Stimulated activated naive CD8-positive, alpha-beta T cell treated with anti-CD3 and anti-CD28 coated beads, Interleukin-15, Interleukin-2, amounts not matched to agents 100 ng/mL and 50 ng/mL, for 24 hours (primary cell): ENCODE measurements around the gene CAB39L.

Source experiments
- H3K27ac Mint-ChIP-seq: one replicate; pipeline ENCODE4 v1.8.0; 2021; ENCODE audit warnings: mild to moderate bottlenecking, mixed read lengths
- H3K27me3 Mint-ChIP-seq: one replicate; pipeline ENCODE4 v1.8.0; 2021; ENCODE audit warnings: mixed read lengths
- H3K36me3 Mint-ChIP-seq: one replicate; pipeline ENCODE4 v1.8.0; 2021; ENCODE audit warnings: low read depth, mixed read lengths
- H3K4me1 Mint-ChIP-seq: one replicate; pipeline ENCODE4 v1.8.0; 2021; ENCODE audit warnings: low read depth, mixed read lengths
- H3K4me3 Mint-ChIP-seq: one replicate; pipeline ENCODE4 v1.8.0; 2021; ENCODE audit warnings: mild to moderate bottlenecking, mixed read lengths
- H3K9me3 Mint-ChIP-seq: one replicate; pipeline ENCODE4 v1.8.0; 2021; ENCODE audit warnings: mixed read lengths

CAB39L gene

GRCh38 chr13:49399801-49400472 lies 43.9 kb downstream of the CAB39L start:
- Mint-ChIP-seq H3K27ac (no peak overlapping the region), H3K36me3 (peaks cover 14% of the 10 kb centered on the region), H3K9me3 (peaks cover 15% of the 10 kb centered on the region), H3K27me3 (no peaks in the 10 kb centered on the region), H3K4me1 (no peaks in the 10 kb centered on the region), H3K4me3 (no peak overlapping the region)

- Mint-ChIP-seq H3K36me3 (no peaks in the 10 kb centered on the region), H3K27me3 (no peaks in the 10 kb centered on the region), H3K4me3 (no peak overlapping the region), H3K4me1 (no peaks in the 10 kb centered on the region), H3K9me3 (peaks cover 2% of the 10 kb centered on the region), H3K27ac (no peak overlapping the region)
Observed at GRCh38 chr13:49395878-49396380, 47.9 kb downstream of the CAB39L start.

GRCh38 chr13:49395451-49395865 lies 48.4 kb downstream of the CAB39L start:
- H3K36me3 Mint-ChIP-seq = no peaks in the 10 kb centered on the region
- no peaks in the 10 kb centered on the region for H3K4me1 Mint-ChIP-seq
- H3K27ac Mint-ChIP-seq = no peak overlapping the region
- no peak overlapping the region for H3K4me3 Mint-ChIP-seq
- H3K9me3 Mint-ChIP-seq = peaks cover 3% of the 10 kb centered on the region
- H3K27me3 Mint-ChIP-seq = no peaks in the 10 kb centered on the region

- H3K36me3 Mint-ChIP-seq = no peaks in the 10 kb centered on the region
- H3K4me1 Mint-ChIP-seq = no peaks in the 10 kb centered on the region
- H3K27ac Mint-ChIP-seq = no peak overlapping the region
- no peaks in the 10 kb centered on the region for H3K27me3 Mint-ChIP-seq
- H3K4me3 Mint-ChIP-seq = no peak overlapping the region
- peaks cover 3% of the 10 kb centered on the region for H3K9me3 Mint-ChIP-seq
Observed at GRCh38 chr13:49388091-49388635, 55.7 kb downstream of the CAB39L start.

GRCh38 chr13:49386664-49387063 lies 57.2 kb downstream of the CAB39L start:
- no peaks in the 10 kb centered on the region for H3K27me3 Mint-ChIP-seq
- no peak overlapping the region for H3K27ac Mint-ChIP-seq
- no peaks in the 10 kb centered on the region for H3K4me1 Mint-ChIP-seq
- no peaks in the 10 kb centered on the region for H3K36me3 Mint-ChIP-seq
- H3K4me3 Mint-ChIP-seq = no peak overlapping the region
- peaks cover 3% of the 10 kb centered on the region for H3K9me3 Mint-ChIP-seq

GRCh38 chr13:49376121-49376520 lies 67.7 kb downstream of the CAB39L start:
- no peak overlapping the region for H3K27ac Mint-ChIP-seq
- H3K36me3 Mint-ChIP-seq = no peaks in the 10 kb centered on the region
- H3K4me3 Mint-ChIP-seq = no peak overlapping the region
- no peaks in the 10 kb centered on the region for H3K9me3 Mint-ChIP-seq
- H3K27me3 Mint-ChIP-seq = peaks cover 6% of the 10 kb centered on the region
- H3K4me1 Mint-ChIP-seq = peaks cover 25% of the 10 kb centered on the region

GRCh38 chr13:49374585-49375290 lies 69.1 kb downstream of the CAB39L start:
- H3K4me1 Mint-ChIP-seq = peaks cover 25% of the 10 kb centered on the region
- H3K36me3 Mint-ChIP-seq = no peaks in the 10 kb centered on the region
- H3K9me3 Mint-ChIP-seq = no peaks in the 10 kb centered on the region
- H3K27ac Mint-ChIP-seq = no peak overlapping the region
- H3K27me3 Mint-ChIP-seq = peaks cover 6% of the 10 kb centered on the region
- H3K4me3 Mint-ChIP-seq = no peak overlapping the region

- peaks cover 6% of the 10 kb centered on the region for H3K27me3 Mint-ChIP-seq
- H3K36me3 Mint-ChIP-seq = no peaks in the 10 kb centered on the region
- peaks cover 25% of the 10 kb centered on the region for H3K4me1 Mint-ChIP-seq
- H3K9me3 Mint-ChIP-seq = no peaks in the 10 kb centered on the region
- no peak overlapping the region for H3K4me3 Mint-ChIP-seq
- H3K27ac Mint-ChIP-seq = no peak overlapping the region
Observed at GRCh38 chr13:49373716-49374115, 70.1 kb downstream of the CAB39L start.

- Mint-ChIP-seq H3K9me3 (no peaks in the 10 kb centered on the region), H3K27me3 (peaks cover 6% of the 10 kb centered on the region), H3K4me3 (no peak overlapping the region), H3K27ac (no peak overlapping the region), H3K4me1 (peaks cover 25% of the 10 kb centered on the region), H3K36me3 (no peaks in the 10 kb centered on the region)
Observed at GRCh38 chr13:49371943-49372613, 71.8 kb downstream of the CAB39L start.

GRCh38 chr13:49370371-49370770 lies 73.5 kb downstream of the CAB39L start:
- H3K4me3 Mint-ChIP-seq = no peak overlapping the region
- no peak overlapping the region for H3K27ac Mint-ChIP-seq
- no peaks in the 10 kb centered on the region for H3K9me3 Mint-ChIP-seq
- H3K4me1 Mint-ChIP-seq = peaks cover 25% of the 10 kb centered on the region
- H3K36me3 Mint-ChIP-seq = no peaks in the 10 kb centered on the region
- H3K27me3 Mint-ChIP-seq = peaks cover 6% of the 10 kb centered on the region

- H3K9me3 Mint-ChIP-seq = no peaks in the 10 kb centered on the region
- H3K36me3 Mint-ChIP-seq = peaks cover 5% of the 10 kb centered on the region
- no peak overlapping the region for H3K27ac Mint-ChIP-seq
- H3K4me3 Mint-ChIP-seq = no peak overlapping the region
- H3K4me1 Mint-ChIP-seq = peaks cover 25% of the 10 kb centered on the region
- peaks cover 6% of the 10 kb centered on the region for H3K27me3 Mint-ChIP-seq
Observed at GRCh38 chr13:49369866-49370265, 74.0 kb downstream of the CAB39L start.

- peaks cover 2% of the 10 kb centered on the region for H3K27me3 Mint-ChIP-seq
- H3K4me3 Mint-ChIP-seq = no peak overlapping the region
- H3K36me3 Mint-ChIP-seq = peaks cover 13% of the 10 kb centered on the region
- peaks cover 7% of the 10 kb centered on the region for H3K9me3 Mint-ChIP-seq
- peaks cover 21% of the 10 kb centered on the region for H3K4me1 Mint-ChIP-seq
- H3K27ac Mint-ChIP-seq = no peak overlapping the region
Observed at GRCh38 chr13:49368688-49369087, 75.2 kb downstream of the CAB39L start.

GRCh38 chr13:49367640-49368422 lies 76.0 kb downstream of the CAB39L start:
- H3K27me3 Mint-ChIP-seq = no peaks in the 10 kb centered on the region
- H3K4me1 Mint-ChIP-seq = peaks cover 17% of the 10 kb centered on the region
- no peak overlapping the region for H3K4me3 Mint-ChIP-seq
- peaks cover 14% of the 10 kb centered on the region for H3K9me3 Mint-ChIP-seq
- H3K36me3 Mint-ChIP-seq = peaks cover 19% of the 10 kb centered on the region
- no peak overlapping the region for H3K27ac Mint-ChIP-seq

- Mint-ChIP-seq H3K36me3 (peaks cover 25% of the 10 kb centered on the region), H3K4me1 (peaks cover 7% of the 10 kb centered on the region), H3K4me3 (no peak overlapping the region), H3K27me3 (no peaks in the 10 kb centered on the region), H3K27ac (no peak overlapping the region), H3K9me3 (peaks cover 19% of the 10 kb centered on the region)
Observed at GRCh38 chr13:49366841-49367240, 77.0 kb downstream of the CAB39L start.
